Gastrocnemius medialis (tissue), 4 donors: ENCODE results near the gene GNAQ.

Experiments
- POLR2A ChIP-seq, 2 donors: fragments of 450-650 bp; IDR thresholded peaks; one replicate each; pipeline ENCODE4 v1.6.1; 2017; ENCODE audit warnings: antibody characterized with exemption in 2 of 2, mild to moderate bottlenecking in 2 of 2, moderate library complexity in 2 of 2
- TF ChIP-seq, protein P1 (sequence below), 5 experiments: fragments of 450-650 bp in 3 of 5; fragments of 200-600 bp in 2 of 5; sonication (generic) in 2 of 5; IDR thresholded peaks in 4 of 5; conservative IDR thresholded peaks in 1 of 5; 1 replicate in 4 of 5; 2 replicates in 1 of 5; pipeline ENCODE4 v1.5.1; 2016 to 2019; ENCODE audit warnings: antibody characterized with exemption in 5 of 5, mild to moderate bottlenecking in 3 of 5, moderate library complexity in 3 of 5

DNA sequence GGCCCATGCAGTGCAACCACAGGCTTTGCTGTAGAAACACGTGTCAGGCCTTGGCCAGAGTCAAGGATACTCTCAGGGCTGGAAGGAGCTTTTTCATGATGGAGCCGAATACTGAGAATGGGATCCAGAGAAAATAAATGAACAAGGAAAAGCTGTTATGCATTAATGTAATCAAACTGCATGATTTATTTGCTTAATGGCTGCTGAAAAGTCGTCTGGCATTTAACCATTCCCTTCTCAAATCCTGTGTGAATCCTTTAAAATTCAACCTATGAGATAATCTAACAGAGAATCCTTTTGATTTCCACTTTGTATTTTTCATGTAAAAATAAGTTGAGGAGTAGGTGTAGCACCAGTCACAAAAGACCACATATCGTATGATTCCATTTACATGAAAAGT is 359.4 kb downstream of the GNAQ start:
- TF ChIP-seq, protein P1, sequence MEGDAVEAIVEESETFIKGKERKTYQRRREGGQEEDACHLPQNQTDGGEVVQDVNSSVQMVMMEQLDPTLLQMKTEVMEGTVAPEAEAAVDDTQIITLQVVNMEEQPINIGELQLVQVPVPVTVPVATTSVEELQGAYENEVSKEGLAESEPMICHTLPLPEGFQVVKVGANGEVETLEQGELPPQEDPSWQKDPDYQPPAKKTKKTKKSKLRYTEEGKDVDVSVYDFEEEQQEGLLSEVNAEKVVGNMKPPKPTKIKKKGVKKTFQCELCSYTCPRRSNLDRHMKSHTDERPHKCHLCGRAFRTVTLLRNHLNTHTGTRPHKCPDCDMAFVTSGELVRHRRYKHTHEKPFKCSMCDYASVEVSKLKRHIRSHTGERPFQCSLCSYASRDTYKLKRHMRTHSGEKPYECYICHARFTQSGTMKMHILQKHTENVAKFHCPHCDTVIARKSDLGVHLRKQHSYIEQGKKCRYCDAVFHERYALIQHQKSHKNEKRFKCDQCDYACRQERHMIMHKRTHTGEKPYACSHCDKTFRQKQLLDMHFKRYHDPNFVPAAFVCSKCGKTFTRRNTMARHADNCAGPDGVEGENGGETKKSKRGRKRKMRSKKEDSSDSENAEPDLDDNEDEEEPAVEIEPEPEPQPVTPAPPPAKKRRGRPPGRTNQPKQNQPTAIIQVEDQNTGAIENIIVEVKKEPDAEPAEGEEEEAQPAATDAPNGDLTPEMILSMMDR (IDR thresholded peaks at IDR 0.05 in 4 of 5, conservative IDR thresholded peaks at IDR 0.05 in 1 of 5), result no peak
- TF ChIP-seq POLR2A (IDR thresholded peaks at IDR 0.05), result no peak
